Measurements from ENCODE around the gene UPK3BL1.
"Not testable (repeated sequence)": the region's sequence is repeated elsewhere in the genome, so short reads cannot be mapped to it uniquely, and the experiment has no call there.

DNA sequence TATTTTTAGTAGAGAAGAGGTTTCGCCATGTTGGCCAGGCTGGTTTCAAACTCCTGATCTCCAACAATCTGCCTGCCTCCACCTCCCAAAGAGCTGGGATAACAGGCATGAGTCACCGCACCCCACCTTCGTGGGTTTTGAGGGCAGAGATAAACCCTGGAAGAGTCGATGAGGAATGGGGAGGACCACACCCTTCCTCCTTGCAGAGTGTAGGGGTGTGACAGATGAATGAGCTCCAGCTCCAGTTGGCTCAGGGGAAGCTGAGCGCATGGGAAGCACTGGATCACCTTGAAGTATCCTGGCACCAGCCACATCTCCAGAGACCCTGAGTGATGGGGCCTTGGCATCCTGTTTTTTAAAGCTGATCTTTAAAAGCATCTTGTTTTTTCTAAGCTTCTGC is 40.0 kb upstream of the UPK3BL1 start:
- TF ChIP-seq, protein P1, sequence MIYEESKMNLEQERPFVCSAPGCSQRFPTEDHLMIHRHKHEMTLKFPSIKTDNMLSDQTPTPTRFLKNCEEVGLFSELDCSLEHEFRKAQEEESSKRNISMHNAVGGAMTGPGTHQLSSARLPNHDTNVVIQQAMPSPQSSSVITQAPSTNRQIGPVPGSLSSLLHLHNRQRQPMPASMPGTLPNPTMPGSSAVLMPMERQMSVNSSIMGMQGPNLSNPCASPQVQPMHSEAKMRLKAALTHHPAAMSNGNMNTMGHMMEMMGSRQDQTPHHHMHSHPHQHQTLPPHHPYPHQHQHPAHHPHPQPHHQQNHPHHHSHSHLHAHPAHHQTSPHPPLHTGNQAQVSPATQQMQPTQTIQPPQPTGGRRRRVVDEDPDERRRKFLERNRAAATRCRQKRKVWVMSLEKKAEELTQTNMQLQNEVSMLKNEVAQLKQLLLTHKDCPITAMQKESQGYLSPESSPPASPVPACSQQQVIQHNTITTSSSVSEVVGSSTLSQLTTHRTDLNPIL (CRISPR knock-in tag; IDR thresholded peaks at IDR 0.05; ENCODE audit: low read depth) = not testable (repeated sequence)
- not testable (repeated sequence) for TF ChIP-seq RARB (CRISPR knock-in tag; IDR thresholded peaks at IDR 0.05); GLIS3 (CRISPR knock-in tag; IDR thresholded peaks at IDR 0.05); SNAI2 (CRISPR knock-in tag; IDR thresholded peaks at IDR 0.05); ARNTL (CRISPR knock-in tag; IDR thresholded peaks at IDR 0.05; ENCODE audit: borderline replicate concordance, low read depth); ESRRG (CRISPR knock-in tag; IDR thresholded peaks at IDR 0.05); ZNF8 (CRISPR knock-in tag; IDR thresholded peaks at IDR 0.05); TCF4 (CRISPR knock-in tag; IDR thresholded peaks at IDR 0.05; ENCODE audit: borderline replicate concordance); ZFP30 (CRISPR knock-in tag; IDR thresholded peaks at IDR 0.05)
- TF ChIP-seq, protein P2, sequence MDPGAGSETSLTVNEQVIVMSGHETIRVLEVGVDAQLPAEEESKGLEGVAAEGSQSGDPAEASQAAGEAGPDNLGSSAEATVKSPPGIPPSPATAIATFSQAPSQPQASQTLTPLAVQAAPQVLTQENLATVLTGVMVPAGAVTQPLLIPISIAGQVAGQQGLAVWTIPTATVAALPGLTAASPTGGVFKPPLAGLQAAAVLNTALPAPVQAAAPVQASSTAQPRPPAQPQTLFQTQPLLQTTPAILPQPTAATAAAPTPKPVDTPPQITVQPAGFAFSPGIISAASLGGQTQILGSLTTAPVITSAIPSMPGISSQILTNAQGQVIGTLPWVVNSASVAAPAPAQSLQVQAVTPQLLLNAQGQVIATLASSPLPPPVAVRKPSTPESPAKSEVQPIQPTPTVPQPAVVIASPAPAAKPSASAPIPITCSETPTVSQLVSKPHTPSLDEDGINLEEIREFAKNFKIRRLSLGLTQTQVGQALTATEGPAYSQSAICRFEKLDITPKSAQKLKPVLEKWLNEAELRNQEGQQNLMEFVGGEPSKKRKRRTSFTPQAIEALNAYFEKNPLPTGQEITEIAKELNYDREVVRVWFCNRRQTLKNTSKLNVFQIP (CRISPR knock-in tag; IDR thresholded peaks at IDR 0.05; ENCODE audit: borderline replicate concordance, low read depth) = not testable (repeated sequence)

All from SK-N-SH treated with all-trans-retinoic acid at 6 μM for 48 hours (cell line).